Esophagus muscularis mucosa (tissue), 4 donors: ENCODE data around the gene AKT1. TPM values are rescaled to one million over a fixed set of nuclear protein-coding genes. Genes with fewer than 3 reads are reported as not detected.
"Not testable (repeated sequence)": the region's sequence is repeated elsewhere in the genome, so short reads cannot be mapped to it uniquely, and the experiment has no call there.

Experiments used
- DNase-seq: peaks from one replicate; pipeline ENCODE4 v3.0.0-alpha.2; 2017; ENCODE audit errors: extremely low spot score
- H3K27ac ChIP-seq, 4 donors: fragments of 200-600 bp; sonication (generic); replicated peaks in 1 of 4; 1 replicate in 3 of 4; 2 replicates in 1 of 4; pipeline ENCODE4 v1.5.1; 2016 to 2019; ENCODE audit warnings: mild to moderate bottlenecking in 1 of 4
- H3K27me3 ChIP-seq, 4 donors: fragments of 200-600 bp; sonication (generic); one replicate each; pipeline versions ENCODE4 v1.5.1 to v1.6.0; 2016 to 2019
- H3K36me3 ChIP-seq, 4 donors: fragments of 200-600 bp; sonication (generic); one replicate each; pipeline ENCODE4 v1.5.1; 2016 to 2019
- H3K4me1 ChIP-seq, 4 donors: fragments of 200-600 bp; sonication (generic); one replicate each; pipeline ENCODE4 v1.5.1; 2016 to 2019
- H3K4me3 ChIP-seq, 4 donors: fragments of 200-600 bp; sonication (generic); 1 replicate in 2 of 4; 2 replicates in 2 of 4; pipeline ENCODE4 v1.5.1; 2016 to 2019; ENCODE audit warnings: mild to moderate bottlenecking in 4 of 4, moderate library complexity in 1 of 4
- H3K9me3 ChIP-seq, 4 donors: fragments of 200-600 bp; sonication (generic); 1 replicate in 3 of 4; 2 replicates in 1 of 4; pipeline ENCODE4 v1.5.1; 2016 to 2019
- EP300 ChIP-seq: sonication (generic); formaldehyde crosslinking; IDR thresholded peaks from one replicate; pipeline ENCODE4 v1.6.1; 2017; ENCODE audit warnings: antibody characterized with exemption
- POLR2A ChIP-seq: fragments of 450-650 bp; IDR thresholded peaks from one replicate; pipeline ENCODE4 v1.6.1; 2017; ENCODE audit warnings: antibody characterized with exemption, moderate library complexity, mild to moderate bottlenecking, low read depth
- POLR2AphosphoS5 ChIP-seq, 2 donors: sonication (generic); formaldehyde crosslinking; IDR thresholded peaks; one replicate each; pipeline ENCODE4 v1.6.1; 2017; ENCODE audit warnings: antibody characterized with exemption in 2 of 2
- WGBS: methylation state at CpG from one replicate; pipeline ENCODE4 v1.1.5; 2018; 5-methylcytosine and 5-hydroxymethylcytosine counted together
- intact Hi-C: fragments of 100-400 bp; cut with DNase I; formaldehyde crosslinking; loops from one replicate; pipeline ENCODE4 v1.15.1; 2023
- total RNA-seq, 4 donors: library from RNA; depleted of rRNA; stranded (reverse); fragments of >200 nt; gene quantifications; one replicate each; pipeline versions ENCODE4 v1.1.0 to v1.2.1, GENCODE V29; 2016
- TF ChIP-seq, protein P1 (sequence below), 3 experiments: fragments of 200-600 bp in 2 of 3; fragments of 450-650 bp in 1 of 3; sonication (generic) in 2 of 3; IDR thresholded peaks; one replicate each; pipeline ENCODE4 v1.5.1; 2017 to 2019; ENCODE audit warnings: antibody characterized with exemption in 3 of 3, mild to moderate bottlenecking in 2 of 3, moderate library complexity in 1 of 3

AKT1 gene
- total RNA-seq, 4 donors from 2014 or later = 162 to 267 (median 187) TPM

DNA sequence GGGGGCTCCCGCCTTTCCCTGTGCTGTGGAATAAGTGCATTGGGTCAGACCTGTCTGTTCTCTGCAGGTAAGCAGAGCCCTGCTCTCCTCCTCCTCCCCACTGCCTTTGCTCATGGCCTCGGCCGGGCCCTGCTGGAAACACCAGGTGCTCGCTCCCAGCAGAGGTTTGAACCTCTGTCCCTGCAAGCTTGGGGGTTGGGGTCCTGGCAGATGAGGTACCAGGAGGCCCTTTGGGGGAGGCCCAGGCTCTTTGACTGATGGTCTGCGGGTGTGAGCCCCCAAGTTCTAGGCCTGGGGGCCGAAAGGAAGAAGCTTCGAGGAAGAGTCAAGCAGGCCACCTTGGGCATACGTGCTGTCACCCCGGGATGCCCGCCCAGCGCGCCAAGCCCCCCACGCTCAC, 47.5 kb upstream of the AKT1 start:
- peak overlapping the region; percentile 46 to 59 (median 52) for H3K4me3 ChIP-seq
- intact Hi-C loops = no loop called here
- WGBS = 58% methylated on average over 9 of the region's 13 CpGs
- peaks cover 13 to 22% (median 20%) of the 10 kb centered on the region in 4 donors for H3K4me1 ChIP-seq
- no peaks in the 10 kb centered on the region for H3K36me3 ChIP-seq
- H3K27me3 ChIP-seq = peaks cover 0 to 65% (median 19%) of the 10 kb centered on the region in 4 donors
- no peak overlapping the region for H3K27ac ChIP-seq
- DNase-seq = no peak
- TF ChIP-seq POLR2A (no peak), EP300 (no peak), POLR2AphosphoS5 (IDR thresholded peaks at IDR 0.05) (no peak)
- TF ChIP-seq, protein P1, sequence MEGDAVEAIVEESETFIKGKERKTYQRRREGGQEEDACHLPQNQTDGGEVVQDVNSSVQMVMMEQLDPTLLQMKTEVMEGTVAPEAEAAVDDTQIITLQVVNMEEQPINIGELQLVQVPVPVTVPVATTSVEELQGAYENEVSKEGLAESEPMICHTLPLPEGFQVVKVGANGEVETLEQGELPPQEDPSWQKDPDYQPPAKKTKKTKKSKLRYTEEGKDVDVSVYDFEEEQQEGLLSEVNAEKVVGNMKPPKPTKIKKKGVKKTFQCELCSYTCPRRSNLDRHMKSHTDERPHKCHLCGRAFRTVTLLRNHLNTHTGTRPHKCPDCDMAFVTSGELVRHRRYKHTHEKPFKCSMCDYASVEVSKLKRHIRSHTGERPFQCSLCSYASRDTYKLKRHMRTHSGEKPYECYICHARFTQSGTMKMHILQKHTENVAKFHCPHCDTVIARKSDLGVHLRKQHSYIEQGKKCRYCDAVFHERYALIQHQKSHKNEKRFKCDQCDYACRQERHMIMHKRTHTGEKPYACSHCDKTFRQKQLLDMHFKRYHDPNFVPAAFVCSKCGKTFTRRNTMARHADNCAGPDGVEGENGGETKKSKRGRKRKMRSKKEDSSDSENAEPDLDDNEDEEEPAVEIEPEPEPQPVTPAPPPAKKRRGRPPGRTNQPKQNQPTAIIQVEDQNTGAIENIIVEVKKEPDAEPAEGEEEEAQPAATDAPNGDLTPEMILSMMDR (IDR thresholded peaks at IDR 0.05) = no peak
- H3K9me3 ChIP-seq = no peaks in the 10 kb centered on the region

DNA sequence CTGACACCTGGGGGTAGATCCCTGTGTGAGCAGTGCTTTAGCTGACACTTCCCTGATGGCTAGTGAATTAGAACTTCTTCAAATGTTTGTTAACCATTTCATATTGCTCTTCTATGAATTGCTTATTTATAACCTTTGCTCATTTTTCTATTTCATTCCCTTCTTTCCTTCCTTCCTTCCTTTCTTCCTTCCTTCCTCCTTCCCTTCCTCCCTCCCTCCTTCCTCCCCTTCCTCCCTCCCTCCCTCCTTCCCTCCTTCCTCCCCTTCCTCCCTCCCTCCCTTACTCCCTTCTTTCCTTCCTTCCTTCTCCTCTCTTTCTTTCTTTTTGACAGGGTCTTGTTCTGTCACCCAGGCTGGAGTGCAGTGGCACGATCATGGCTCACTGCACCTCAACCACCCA, 46.2 kb upstream of the AKT1 start:
- 85% methylated on average over 1 of the region's 1 CpG for WGBS
- H3K27me3 ChIP-seq = peaks cover 0 to 52% (median 19%) of the 10 kb centered on the region in 4 donors
- TF ChIP-seq EP300 = no peak
- no peak for TF ChIP-seq POLR2A
- TF ChIP-seq, protein P1 (IDR thresholded peaks at IDR 0.05) = no peak
- no peak for TF ChIP-seq POLR2AphosphoS5 (IDR thresholded peaks at IDR 0.05)
- H3K4me3 ChIP-seq = no peak overlapping the region
- intact Hi-C loops = no loop called here
- no peak for DNase-seq
- no peaks in the 10 kb centered on the region for H3K9me3 ChIP-seq
- no peak overlapping the region for H3K27ac ChIP-seq
- H3K4me1 ChIP-seq = peaks cover 13 to 22% (median 20%) of the 10 kb centered on the region in 4 donors
- no peaks in the 10 kb centered on the region for H3K36me3 ChIP-seq

DNA sequence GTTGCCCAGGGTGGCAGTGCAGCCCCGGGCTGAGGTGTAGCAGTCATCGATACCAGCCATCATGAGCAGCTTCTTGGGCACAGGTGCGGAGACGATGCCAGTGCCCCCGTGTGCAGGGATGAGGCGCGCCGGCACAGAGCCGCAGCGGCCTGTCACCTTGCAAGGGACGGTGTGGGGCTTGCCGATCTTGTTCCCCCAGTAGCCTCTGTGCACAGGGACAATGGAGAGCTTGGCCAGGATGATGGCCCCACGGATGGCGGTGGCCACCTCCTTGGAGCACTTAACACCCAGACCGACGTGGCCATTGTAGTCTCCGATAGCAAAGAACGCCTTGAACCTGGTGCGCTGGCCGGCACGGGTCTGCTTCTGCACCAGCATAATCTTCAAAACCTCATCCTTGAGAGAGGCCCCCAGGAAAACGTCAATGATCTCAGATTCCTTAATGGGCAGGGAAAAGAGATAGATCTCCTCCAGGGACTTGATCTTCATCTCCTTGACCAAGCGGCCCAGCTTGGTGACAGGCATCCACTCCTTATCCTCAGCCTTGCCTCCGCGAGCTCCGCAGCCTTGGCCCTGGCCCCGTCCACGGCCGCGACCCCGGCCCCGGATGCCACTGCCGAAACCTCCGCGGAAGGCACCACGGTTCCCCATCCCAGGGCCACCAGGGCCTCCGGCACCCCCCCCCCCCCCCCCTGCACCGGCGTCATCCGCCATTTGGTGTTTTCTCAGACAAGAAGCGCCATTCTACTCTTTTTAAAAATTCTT, 40.8 kb upstream of the AKT1 start:
- H3K36me3 ChIP-seq, H3K27me3 ChIP-seq, H3K27ac ChIP-seq, intact Hi-C loops, H3K4me3 ChIP-seq, H3K4me1 ChIP-seq, H3K9me3 ChIP-seq, DNase-seq: not testable (repeated sequence)
- WGBS = 98% methylated on average over 34 of the region's 41 CpGs

DNA sequence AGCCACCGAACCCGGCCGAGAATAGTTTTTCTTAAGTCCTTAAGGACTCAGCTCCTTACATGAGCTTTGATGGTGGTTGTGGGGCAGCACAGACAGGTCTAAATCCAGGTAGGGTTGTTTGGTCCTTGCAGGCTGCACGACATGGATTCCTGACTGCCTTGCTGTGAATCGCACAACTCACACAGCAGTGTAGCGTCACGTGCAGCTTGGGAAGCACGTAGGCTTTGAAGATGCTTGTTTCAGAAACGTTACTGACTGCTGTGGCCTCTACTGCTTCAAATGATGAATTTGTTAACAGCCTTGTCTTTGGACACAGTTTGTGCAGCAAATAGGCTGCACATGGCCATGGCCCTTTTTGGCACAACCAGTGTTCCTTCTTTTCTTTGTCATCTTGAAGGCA, 35.2 kb upstream of the AKT1 start:
- intact Hi-C loops = no loop called here
- Histone ChIP-seq H3K27ac (no peak overlapping the region), H3K4me1 (peaks cover 17 to 21% (median 20%) of the 10 kb centered on the region in 4 donors), H3K4me3 (no peak overlapping the region), H3K27me3 (no peaks in the 10 kb centered on the region), H3K9me3 (no peaks in the 10 kb centered on the region), H3K36me3 (no peaks in the 10 kb centered on the region)
- DNase-seq = no peak
- WGBS = 58% methylated on average over 9 of the region's 9 CpGs
- TF ChIP-seq EP300 (no peak), POLR2AphosphoS5 (IDR thresholded peaks at IDR 0.05) (no peak), POLR2A (no peak)
- TF ChIP-seq, protein P1 (IDR thresholded peaks at IDR 0.05) = no peak

DNA sequence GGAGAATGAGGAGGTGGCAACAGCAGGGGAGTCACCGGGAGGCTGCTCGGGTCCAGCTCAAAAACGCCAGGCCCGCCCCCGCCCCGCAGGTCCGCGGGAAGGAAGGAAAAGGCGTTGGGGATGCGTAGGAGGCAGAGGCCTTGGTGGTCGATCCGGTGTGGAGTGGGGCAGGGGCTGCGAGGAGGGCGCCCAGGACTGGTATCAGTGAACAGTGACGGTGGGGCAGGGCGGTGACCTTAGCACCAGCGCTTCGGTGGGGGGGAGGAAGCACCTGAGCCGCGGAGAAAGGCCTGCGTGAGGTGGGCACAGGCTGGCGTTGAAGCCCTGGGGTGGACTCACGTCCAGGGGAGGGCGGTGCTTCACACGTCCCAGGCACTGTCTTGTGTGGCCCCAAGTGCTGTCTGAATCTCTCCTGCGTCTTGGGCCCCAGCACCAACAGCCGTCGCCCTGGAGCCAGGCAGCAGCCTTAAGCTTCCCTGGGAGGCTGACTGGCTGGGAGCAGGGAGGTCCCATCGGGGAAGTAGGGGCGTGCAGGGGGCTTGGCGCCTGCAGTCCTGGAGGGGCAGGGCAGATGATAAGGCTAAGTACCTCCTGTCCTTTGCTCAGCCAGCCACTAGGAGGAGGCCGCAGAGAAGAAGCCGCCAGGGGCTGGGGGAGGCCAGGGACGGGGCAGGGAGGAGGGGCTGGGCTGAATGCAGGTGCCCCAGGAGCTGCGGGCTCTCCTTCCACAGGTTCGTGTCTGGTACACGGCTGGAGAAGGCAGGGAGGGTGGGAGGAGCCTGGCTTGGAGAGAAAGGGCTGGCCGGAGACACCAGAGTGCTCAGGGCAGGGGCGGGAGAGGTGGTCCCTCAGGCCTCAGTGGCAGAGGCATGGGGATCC, 31.9 kb upstream of the AKT1 start:
- Histone ChIP-seq H3K4me3 (peak overlapping the region; percentile 54 to 78 (median 61)), H3K27me3 (no peaks in the 10 kb centered on the region), H3K4me1 (peaks cover 20 to 25% (median 25%) of the 10 kb centered on the region in 4 donors), H3K27ac (peak overlapping the region in 3 of 4 donors; percentile 10 to 61 (median 51)), H3K9me3 (no peaks in the 10 kb centered on the region), H3K36me3 (no peaks in the 10 kb centered on the region)
- TF ChIP-seq, protein P1 (IDR thresholded peaks at IDR 0.05) = peak in 2 of 3 experiments; percentile 18 to 54
- TF ChIP-seq EP300 = no peak
- DNase-seq = no peak
- intact Hi-C loops = no loop called here
- WGBS = 15% methylated on average over 31 of the region's 39 CpGs
